Activated B cell treated with CpG ODN at 0.5 μM for 24 hours (primary cell): ENCODE data around the gene GLOD4. TPM values are rescaled to one million over a fixed set of nuclear protein-coding genes. Genes with fewer than 3 reads are reported as not detected.
"Not testable (repeated sequence)": the region's sequence is repeated elsewhere in the genome, so short reads cannot be mapped to it uniquely, and the experiment has no call there.

Source experiments
- ATAC-seq: fragments of 200-7000 bp; cut with Tn5 transposase; one replicate; pipeline ENCODE4 v1.10.0; 2021; ENCODE audit warnings: low read depth, mild to moderate bottlenecking, moderate library complexity
- CTCF ChIA-PET: fragments of 350-600 bp; sonication (Branson Sonifier 250); formaldehyde crosslinking; loops from one replicate; lab custom pipeline; 2021; ENCODE audit warnings: antibody characterized with exemption; lab: Charles Lee
- POLR2A ChIA-PET: fragments of 350-600 bp; sonication (Branson Sonifier 250); formaldehyde crosslinking; loops from one replicate; lab custom pipeline; 2021; ENCODE audit warnings: antibody characterized with exemption; lab: Charles Lee
- DNase-seq: peaks from one replicate; pipeline ENCODE4 v3.0.0; 2022
- H3K27ac Mint-ChIP-seq: one replicate; pipeline ENCODE4 v1.8.0; 2020; ENCODE audit warnings: mixed read lengths
- H3K27me3 Mint-ChIP-seq: one replicate; pipeline ENCODE4 v1.8.0; 2021; ENCODE audit warnings: mixed read lengths
- H3K36me3 Mint-ChIP-seq: one replicate; pipeline ENCODE4 v1.8.0; 2021; ENCODE audit warnings: low read depth, mixed read lengths
- H3K4me1 Mint-ChIP-seq: one replicate; pipeline ENCODE4 v1.8.0; 2021; ENCODE audit warnings: mixed read lengths
- H3K4me3 Mint-ChIP-seq: one replicate; pipeline ENCODE4 v1.8.0; 2020; ENCODE audit warnings: mild to moderate bottlenecking, mixed read lengths
- H3K9me3 Mint-ChIP-seq: one replicate; pipeline ENCODE4 v1.8.0; 2020; ENCODE audit warnings: mixed read lengths
- CTCF ChIP-seq: fragments of 200-600 bp; IDR thresholded peaks from one replicate; pipeline ENCODE4 v1.8.0; 2022; ENCODE audit warnings: antibody characterized with exemption, mild to moderate bottlenecking
- intact Hi-C: fragments of 100-400 bp; cut with micrococcal nuclease; formaldehyde crosslinking; loops from one replicate; pipeline ENCODE4 v1.15.1; 2024
- total RNA-seq: library from RNA; stranded (reverse); gene quantifications from 2 replicates; pipeline ENCODE4 v1.2.3, GENCODE V29; 2022

GLOD4 gene
- total RNA-seq, 1 donor from 2014 or later: 51.4 TPM

- no peaks in the 10 kb centered on the region for H3K27me3 Mint-ChIP-seq
- POLR2A ChIA-PET: interaction anchor here (0.9 to 3.2 kb wide), 3 partner anchors 9 to 17 kb away, joined by 3 to 31 read pairs (median 5); no protein-coding TSS in a partner anchor
- no peak for DNase-seq
- intact Hi-C loops: no loop called here
- peak overlapping the region; percentile 93 for H3K27ac Mint-ChIP-seq
- CTCF ChIA-PET: interaction anchor here (0.6 to 1.4 kb wide), 2 partner anchors 18 to 35 kb away, joined by 3 read pairs; no protein-coding TSS in a partner anchor
- peaks cover 31% of the 10 kb centered on the region for H3K4me1 Mint-ChIP-seq
- ATAC-seq: no peak
- H3K36me3 Mint-ChIP-seq: peaks cover 32% of the 10 kb centered on the region
- no peaks in the 10 kb centered on the region for H3K9me3 Mint-ChIP-seq
- peak overlapping the region; percentile 91 for H3K4me3 Mint-ChIP-seq
- no peak for TF ChIP-seq CTCF
Measured at GRCh38 chr17:750431-751037, 31.5 kb downstream of the GLOD4 start.

- H3K9me3 Mint-ChIP-seq, H3K27ac Mint-ChIP-seq, DNase-seq, H3K27me3 Mint-ChIP-seq, ATAC-seq, intact Hi-C loops, CTCF ChIA-PET: not testable (repeated sequence)
- peak overlapping the region; percentile 46 for H3K4me3 Mint-ChIP-seq
- POLR2A ChIA-PET: interaction anchor here (1.1 kb wide), 1 partner anchor 16 kb away, joined by 5 read pairs; no protein-coding TSS in a partner anchor
- peaks cover 43% of the 10 kb centered on the region for H3K36me3 Mint-ChIP-seq
- H3K4me1 Mint-ChIP-seq: peaks cover 31% of the 10 kb centered on the region
Measured at GRCh38 chr17:749359-749758, 32.7 kb downstream of the GLOD4 start.

GRCh38 chr17:748604-749003 is 33.5 kb downstream of the GLOD4 start:
- H3K9me3 Mint-ChIP-seq, POLR2A ChIA-PET, H3K4me3 Mint-ChIP-seq, CTCF ChIA-PET, H3K27ac Mint-ChIP-seq, H3K27me3 Mint-ChIP-seq, ATAC-seq, intact Hi-C loops, DNase-seq: not testable (repeated sequence)
- Mint-ChIP-seq H3K4me1 (peaks cover 31% of the 10 kb centered on the region), H3K36me3 (peaks cover 49% of the 10 kb centered on the region)

GRCh38 chr17:746783-747629 is 35.1 kb downstream of the GLOD4 start:
- POLR2A ChIA-PET: no interaction called here
- no peak overlapping the region for H3K4me3 Mint-ChIP-seq
- CTCF ChIA-PET: no interaction called here
- intact Hi-C loops: no loop called here
- H3K4me1 Mint-ChIP-seq: peaks cover 24% of the 10 kb centered on the region
- TF ChIP-seq CTCF: no peak
- DNase-seq: no peak
- no peak overlapping the region for H3K27ac Mint-ChIP-seq
- ATAC-seq: no peak
- no peaks in the 10 kb centered on the region for H3K9me3 Mint-ChIP-seq
- no peaks in the 10 kb centered on the region for H3K27me3 Mint-ChIP-seq
- peaks cover 61% of the 10 kb centered on the region for H3K36me3 Mint-ChIP-seq

GRCh38 chr17:746181-746580 is 35.9 kb downstream of the GLOD4 start:
- peaks cover 64% of the 10 kb centered on the region for H3K36me3 Mint-ChIP-seq

More at GRCh38 chr17:746181-746580, 35.9 kb downstream of the GLOD4 start:
- TF ChIP-seq CTCF: no peak
- POLR2A ChIA-PET: no interaction called here
- Mint-ChIP-seq H3K4me1 (peaks cover 26% of the 10 kb centered on the region), H3K4me3 (no peak overlapping the region), H3K9me3 (no peaks in the 10 kb centered on the region), H3K27ac (no peak overlapping the region), H3K27me3 (no peaks in the 10 kb centered on the region)
- DNase-seq: no peak
- ATAC-seq: no peak
- intact Hi-C loops: no loop called here
- CTCF ChIA-PET: no interaction called here
